GM06990 (cell line): ENCODE measurements around the gene PAX2.

ENCODE experiments used
- DNase-seq: peaks from one replicate; pipeline ENCODE4 v3.0.0-alpha.2; 2011; ENCODE audit not compliant: insufficient read length; ENCODE audit errors: extremely low read depth
- H3K27me3 ChIP-seq: replicated peaks from 2 replicates; pipeline ENCODE4 v1.6.0; 2011; ENCODE audit warnings: low read length; ENCODE audit not compliant: control insufficient read depth, insufficient read depth
- H3K36me3 ChIP-seq: 2 replicates; pipeline ENCODE4 v1.5.1; 2011; ENCODE audit warnings: low read length; ENCODE audit not compliant: control insufficient read depth, insufficient read depth
- H3K4me3 ChIP-seq: replicated peaks from 2 replicates; pipeline ENCODE4 v1.5.1; 2011; ENCODE audit warnings: low read depth, mild to moderate bottlenecking, control low read depth, low read length
- TF ChIP-seq, protein P1 (sequence below): IDR thresholded peaks from 2 replicates; pipeline ENCODE4 v1.5.1; 2011; ENCODE audit warnings: low read length, control low read depth, mild to moderate bottlenecking, inconsistent platforms; ENCODE audit not compliant: insufficient read depth, poor library complexity, severe bottlenecking

Gene PAX2

DNA sequence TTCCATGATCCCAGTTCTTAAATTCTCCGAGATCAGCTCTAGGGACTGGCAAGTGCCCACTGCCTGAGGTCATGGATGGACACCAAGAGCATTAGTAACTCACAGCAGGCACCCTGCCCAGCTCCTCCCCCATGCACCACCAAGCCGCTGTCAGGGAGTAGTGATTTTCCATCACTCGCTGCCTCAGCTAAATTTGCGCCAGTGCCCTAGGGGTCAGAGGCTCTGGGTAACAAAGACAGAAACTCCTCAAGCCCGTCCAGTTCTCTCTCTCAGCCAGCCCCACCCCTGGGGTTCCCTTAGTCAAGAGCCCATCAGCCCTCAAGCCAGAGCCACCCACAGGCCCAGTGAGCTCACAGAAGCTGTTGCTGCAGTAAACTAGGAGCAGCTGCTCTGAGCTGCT lies 30.0 kb downstream of the PAX2 start:
- no peak overlapping the region for H3K4me3 ChIP-seq
- no peaks in the 10 kb centered on the region for H3K36me3 ChIP-seq
- TF ChIP-seq, protein P1, sequence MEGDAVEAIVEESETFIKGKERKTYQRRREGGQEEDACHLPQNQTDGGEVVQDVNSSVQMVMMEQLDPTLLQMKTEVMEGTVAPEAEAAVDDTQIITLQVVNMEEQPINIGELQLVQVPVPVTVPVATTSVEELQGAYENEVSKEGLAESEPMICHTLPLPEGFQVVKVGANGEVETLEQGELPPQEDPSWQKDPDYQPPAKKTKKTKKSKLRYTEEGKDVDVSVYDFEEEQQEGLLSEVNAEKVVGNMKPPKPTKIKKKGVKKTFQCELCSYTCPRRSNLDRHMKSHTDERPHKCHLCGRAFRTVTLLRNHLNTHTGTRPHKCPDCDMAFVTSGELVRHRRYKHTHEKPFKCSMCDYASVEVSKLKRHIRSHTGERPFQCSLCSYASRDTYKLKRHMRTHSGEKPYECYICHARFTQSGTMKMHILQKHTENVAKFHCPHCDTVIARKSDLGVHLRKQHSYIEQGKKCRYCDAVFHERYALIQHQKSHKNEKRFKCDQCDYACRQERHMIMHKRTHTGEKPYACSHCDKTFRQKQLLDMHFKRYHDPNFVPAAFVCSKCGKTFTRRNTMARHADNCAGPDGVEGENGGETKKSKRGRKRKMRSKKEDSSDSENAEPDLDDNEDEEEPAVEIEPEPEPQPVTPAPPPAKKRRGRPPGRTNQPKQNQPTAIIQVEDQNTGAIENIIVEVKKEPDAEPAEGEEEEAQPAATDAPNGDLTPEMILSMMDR: no peak
- DNase-seq: no peak
- H3K27me3 ChIP-seq: peaks cover 9% of the 10 kb centered on the region

- no peak for DNase-seq
- TF ChIP-seq, protein P1: no peak
- H3K27me3 ChIP-seq: peaks cover 9% of the 10 kb centered on the region
- H3K4me3 ChIP-seq: no peak overlapping the region
- H3K36me3 ChIP-seq: no peaks in the 10 kb centered on the region
Observed at GRCh38 chr10:100775871-100776270, 30.5 kb downstream of the PAX2 start.

DNA sequence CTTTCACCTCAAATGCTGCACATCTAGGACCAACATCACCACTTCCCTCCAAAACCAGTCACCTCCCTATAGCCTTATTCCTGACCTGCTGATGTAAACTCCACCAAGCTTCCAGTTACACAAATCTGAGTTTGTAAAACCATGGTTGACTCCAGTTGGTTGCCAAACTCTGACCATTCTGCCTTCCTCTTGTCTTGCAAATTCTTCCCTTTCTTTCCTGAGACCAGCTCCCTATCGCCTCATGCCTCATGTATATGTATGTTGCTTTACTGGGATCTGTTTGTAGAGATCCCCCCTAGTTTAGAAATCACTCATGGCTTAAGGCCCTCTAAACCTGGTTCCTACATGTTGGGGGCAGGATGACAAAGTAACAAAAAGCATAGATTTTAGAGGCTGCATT lies 31.3 kb downstream of the PAX2 start:
- no peak for DNase-seq
- Histone ChIP-seq H3K4me3 (no peak overlapping the region), H3K27me3 (peaks cover 9% of the 10 kb centered on the region), H3K36me3 (no peaks in the 10 kb centered on the region)
- TF ChIP-seq, protein P1: no peak

- no peak overlapping the region for H3K4me3 ChIP-seq
- H3K36me3 ChIP-seq: no peaks in the 10 kb centered on the region
- peaks cover 7% of the 10 kb centered on the region for H3K27me3 ChIP-seq
- TF ChIP-seq, protein P1: no peak
- no peak for DNase-seq
Observed at GRCh38 chr10:100779329-100779728, 33.9 kb downstream of the PAX2 start.

- peaks cover 7% of the 10 kb centered on the region for H3K27me3 ChIP-seq
- H3K36me3 ChIP-seq: no peaks in the 10 kb centered on the region
- TF ChIP-seq, protein P1: no peak
- DNase-seq: no peak
- no peak overlapping the region for H3K4me3 ChIP-seq
Observed at GRCh38 chr10:100780324-100780723, 34.9 kb downstream of the PAX2 start.

DNA sequence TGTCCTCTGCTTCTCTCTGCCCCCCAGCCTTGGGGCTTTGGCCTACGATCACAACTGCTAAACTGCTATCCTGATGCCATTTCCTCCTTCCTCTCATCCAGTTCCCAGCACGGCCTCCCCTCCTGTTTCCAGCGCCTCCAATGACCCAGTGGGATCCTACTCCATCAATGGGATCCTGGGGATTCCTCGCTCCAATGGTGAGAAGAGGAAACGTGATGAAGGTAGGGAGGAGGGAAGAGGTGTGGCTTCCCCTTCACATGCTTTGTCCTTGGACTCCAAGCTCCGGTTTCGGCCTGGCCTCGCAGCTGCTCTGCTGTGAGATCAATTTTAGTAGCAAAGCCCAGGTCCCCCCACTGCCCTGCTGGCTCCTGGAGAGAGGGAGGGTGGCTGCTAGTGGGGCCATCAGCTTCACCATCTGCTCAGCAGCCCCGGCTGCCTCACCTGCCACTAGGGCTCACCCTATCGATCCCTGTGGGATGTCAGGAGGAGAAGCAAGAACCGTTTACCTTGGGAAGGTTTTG lies 35.8 kb downstream of the PAX2 start:
- TF ChIP-seq, protein P1: no peak
- Histone ChIP-seq H3K27me3 (peaks cover 7% of the 10 kb centered on the region), H3K36me3 (no peaks in the 10 kb centered on the region), H3K4me3 (no peak overlapping the region)
- DNase-seq: no peak
